RWPE2 (cell line): Measurements from ENCODE around the gene MPP4.

Experiments
- ATAC-seq: fragments of 200-7000 bp; cut with Tn5 transposase; 3 replicates; pipeline ENCODE4 v1.9.1; 2021; ENCODE audit warnings: low read depth
- DNase-seq: peaks from one replicate; pipeline ENCODE4 v3.0.0-alpha.2; 2020; ENCODE audit warnings: low spot score
- H3K27ac ChIP-seq: fragments of 450-650 bp; 2 replicates; pipeline ENCODE4 v1.5.1; 2017; ENCODE audit warnings: mild to moderate bottlenecking; ENCODE audit not compliant: poor library complexity, severe bottlenecking
- H3K27me3 ChIP-seq: fragments of 250-450 bp; sonication (Bioruptor Pico); 2 replicates; pipeline ENCODE4 v1.5.1; 2021; ENCODE audit warnings: mild to moderate bottlenecking, moderate library complexity; ENCODE audit not compliant: insufficient read depth, poor library complexity, severe bottlenecking
- H3K36me3 ChIP-seq: fragments of 250-450 bp; sonication (Bioruptor Pico); 2 replicates; pipeline ENCODE4 v1.5.1; 2020; ENCODE audit warnings: low read depth, mild to moderate bottlenecking, moderate library complexity
- H3K4me1 ChIP-seq: fragments of 250-450 bp; sonication (Bioruptor Pico); 2 replicates; pipeline ENCODE4 v1.5.1; 2021; ENCODE audit warnings: mild to moderate bottlenecking, moderate library complexity; ENCODE audit not compliant: insufficient read depth, poor library complexity, severe bottlenecking
- H3K4me3 ChIP-seq: fragments of 250-450 bp; sonication (Bioruptor Pico); 2 replicates; pipeline ENCODE4 v1.5.1; 2021; ENCODE audit warnings: mild to moderate bottlenecking, moderate library complexity; ENCODE audit not compliant: severe bottlenecking
- H3K9me3 ChIP-seq: fragments of 250-450 bp; sonication (Bioruptor Pico); 2 replicates; pipeline ENCODE4 v1.5.1; 2021; ENCODE audit warnings: mild to moderate bottlenecking, moderate library complexity; ENCODE audit not compliant: severe bottlenecking
- TF ChIP-seq, protein P1 (sequence below): fragments of 450-650 bp; IDR thresholded peaks from one replicate; pipeline ENCODE4 v1.5.1; 2017; ENCODE audit warnings: mild to moderate bottlenecking, moderate library complexity; ENCODE audit not compliant: poor library complexity, severe bottlenecking

MPP4 gene

DNA sequence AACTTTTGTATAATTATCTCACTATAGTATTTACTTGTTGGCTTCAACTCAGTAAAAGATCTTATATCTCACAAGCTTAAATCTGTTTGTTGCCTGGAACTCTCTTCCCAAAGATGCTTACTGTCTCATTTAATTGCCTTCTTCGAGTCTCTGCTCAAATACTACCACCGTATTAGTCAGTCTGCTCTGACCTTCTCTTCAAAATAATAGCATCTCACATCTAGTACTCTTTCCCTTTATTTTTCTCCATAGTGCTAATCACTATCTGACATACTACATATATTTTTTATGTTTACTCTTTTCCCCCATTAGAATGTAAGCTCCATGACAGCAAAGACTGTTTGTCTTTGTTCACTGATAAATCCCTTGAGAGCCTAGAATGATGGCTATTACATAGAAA lies 10.6 kb upstream of the MPP4 start:
- no peaks in the 10 kb centered on the region for H3K27me3 ChIP-seq
- no peak overlapping the region for H3K4me3 ChIP-seq
- H3K27ac ChIP-seq, result no peak overlapping the region
- H3K4me1 ChIP-seq, result no peaks in the 10 kb centered on the region
- no peaks in the 10 kb centered on the region for H3K9me3 ChIP-seq
- peaks cover 61% of the 10 kb centered on the region for H3K36me3 ChIP-seq
- ATAC-seq, result no peak
- no peak for DNase-seq
- TF ChIP-seq, protein P1, sequence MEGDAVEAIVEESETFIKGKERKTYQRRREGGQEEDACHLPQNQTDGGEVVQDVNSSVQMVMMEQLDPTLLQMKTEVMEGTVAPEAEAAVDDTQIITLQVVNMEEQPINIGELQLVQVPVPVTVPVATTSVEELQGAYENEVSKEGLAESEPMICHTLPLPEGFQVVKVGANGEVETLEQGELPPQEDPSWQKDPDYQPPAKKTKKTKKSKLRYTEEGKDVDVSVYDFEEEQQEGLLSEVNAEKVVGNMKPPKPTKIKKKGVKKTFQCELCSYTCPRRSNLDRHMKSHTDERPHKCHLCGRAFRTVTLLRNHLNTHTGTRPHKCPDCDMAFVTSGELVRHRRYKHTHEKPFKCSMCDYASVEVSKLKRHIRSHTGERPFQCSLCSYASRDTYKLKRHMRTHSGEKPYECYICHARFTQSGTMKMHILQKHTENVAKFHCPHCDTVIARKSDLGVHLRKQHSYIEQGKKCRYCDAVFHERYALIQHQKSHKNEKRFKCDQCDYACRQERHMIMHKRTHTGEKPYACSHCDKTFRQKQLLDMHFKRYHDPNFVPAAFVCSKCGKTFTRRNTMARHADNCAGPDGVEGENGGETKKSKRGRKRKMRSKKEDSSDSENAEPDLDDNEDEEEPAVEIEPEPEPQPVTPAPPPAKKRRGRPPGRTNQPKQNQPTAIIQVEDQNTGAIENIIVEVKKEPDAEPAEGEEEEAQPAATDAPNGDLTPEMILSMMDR, result no peak

DNA sequence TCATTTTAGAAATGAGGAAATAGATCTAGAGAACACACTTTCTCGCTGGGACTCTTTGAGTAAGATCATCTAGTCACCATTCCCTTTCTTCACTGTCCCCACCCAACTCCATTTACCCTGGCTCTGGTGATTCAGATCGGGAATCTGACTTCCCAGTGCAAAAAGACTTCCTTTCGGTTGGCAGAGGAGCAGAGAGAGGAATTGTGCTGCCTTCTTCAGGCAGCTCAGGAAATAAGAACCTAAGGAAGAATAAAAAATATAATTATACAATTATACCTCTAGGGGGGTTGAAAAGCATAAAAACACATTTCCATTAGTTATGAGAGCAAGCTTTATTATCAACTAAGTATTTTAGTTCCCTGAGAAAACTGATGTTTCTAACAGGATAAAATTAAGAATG lies 9.3 kb upstream of the MPP4 start:
- no peaks in the 10 kb centered on the region for H3K9me3 ChIP-seq
- DNase-seq (no peak), ATAC-seq (no peak; the same call in 2 of the 3 replicates)
- H3K4me1 ChIP-seq, result no peaks in the 10 kb centered on the region
- TF ChIP-seq, protein P1, result peak; percentile 44
- H3K4me3 ChIP-seq, result no peak overlapping the region
- peaks cover 66% of the 10 kb centered on the region for H3K36me3 ChIP-seq
- H3K27me3 ChIP-seq, result no peaks in the 10 kb centered on the region
- H3K27ac ChIP-seq, result no peak overlapping the region

DNA sequence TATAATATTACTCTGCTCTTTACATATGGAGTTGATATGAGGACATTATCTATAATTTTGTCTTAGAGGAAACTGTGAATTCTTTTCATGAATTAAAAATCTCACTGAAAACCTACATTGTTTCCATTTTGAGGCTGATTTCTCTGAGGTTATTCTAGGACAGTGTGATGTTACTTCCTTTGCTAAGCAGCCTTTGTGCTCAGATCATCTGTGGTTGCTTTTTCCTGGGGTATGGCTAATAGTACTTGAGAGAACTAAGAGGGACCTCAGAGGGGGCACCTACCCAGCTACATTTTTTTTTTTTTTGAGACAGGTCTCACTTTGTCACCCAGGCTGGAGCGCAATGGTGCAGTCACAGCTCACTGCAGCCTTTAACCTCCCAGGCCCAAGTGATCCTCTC lies 8.7 kb upstream of the MPP4 start:
- Histone ChIP-seq H3K27ac (no peak overlapping the region), H3K9me3 (no peaks in the 10 kb centered on the region), H3K4me1 (no peaks in the 10 kb centered on the region), H3K36me3 (peaks cover 67% of the 10 kb centered on the region), H3K27me3 (no peaks in the 10 kb centered on the region), H3K4me3 (no peak overlapping the region)
- ATAC-seq (no peak), DNase-seq (no peak)
- TF ChIP-seq, protein P1, result no peak

DNA sequence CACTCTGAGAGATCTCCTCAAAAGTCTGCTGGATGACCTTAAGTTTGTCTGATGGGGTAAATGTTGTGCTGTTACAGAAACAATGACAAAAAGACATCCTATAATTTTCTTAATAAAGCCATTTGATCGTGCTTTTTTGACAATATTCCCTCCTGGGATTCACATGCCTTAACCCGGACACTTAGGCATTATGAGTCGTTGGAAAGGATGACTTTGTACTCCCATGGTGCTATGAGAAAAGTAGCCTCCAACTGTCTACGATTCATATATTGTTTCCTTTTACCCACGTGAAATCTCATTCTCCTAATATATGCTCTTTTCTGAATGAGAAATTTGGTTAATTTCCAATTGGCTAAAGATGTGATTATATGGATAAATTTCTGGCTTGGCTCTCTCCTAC lies 6.1 kb upstream of the MPP4 start:
- Histone ChIP-seq H3K27ac (no peak overlapping the region), H3K27me3 (no peaks in the 10 kb centered on the region), H3K4me1 (no peaks in the 10 kb centered on the region), H3K9me3 (no peaks in the 10 kb centered on the region), H3K36me3 (peaks cover 55% of the 10 kb centered on the region), H3K4me3 (no peak overlapping the region)
- no peak for ATAC-seq
- DNase-seq, result no peak
- TF ChIP-seq, protein P1, result no peak

DNA sequence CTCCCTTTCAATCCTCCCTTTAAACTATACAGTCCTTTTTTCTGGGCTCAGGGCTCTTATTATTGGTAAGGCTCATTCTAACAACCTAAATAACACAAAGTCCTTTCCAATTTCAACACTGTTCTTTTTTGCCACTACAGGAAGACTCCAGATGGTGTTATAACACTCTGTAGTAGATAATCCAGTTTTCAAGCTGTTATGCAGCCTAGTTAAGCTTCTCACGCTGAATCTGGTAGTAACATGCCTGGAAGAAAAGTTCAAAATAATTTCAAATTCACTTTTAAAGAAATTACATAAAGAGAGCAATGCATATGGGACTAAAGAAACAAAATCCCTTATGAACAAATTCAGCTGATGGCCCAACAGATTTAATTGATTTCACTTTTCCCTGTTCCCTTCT lies 3.2 kb upstream of the MPP4 start:
- Histone ChIP-seq H3K27me3 (no peaks in the 10 kb centered on the region), H3K36me3 (peaks cover 32% of the 10 kb centered on the region), H3K4me3 (no peak overlapping the region), H3K9me3 (no peaks in the 10 kb centered on the region), H3K27ac (no peak overlapping the region), H3K4me1 (peaks cover 20% of the 10 kb centered on the region)
- TF ChIP-seq, protein P1, result no peak
- ATAC-seq, result no peak
- DNase-seq, result no peak
